ENCODE results near the gene TMEM80. TPM values are rescaled to one million over a fixed set of nuclear protein-coding genes. Genes with fewer than 3 reads are reported as not detected.

TMEM80 gene
- total and polyA plus RNA-seq, 10 donors: 18.7 to 37.6 (median 28.5) TPM

DNA sequence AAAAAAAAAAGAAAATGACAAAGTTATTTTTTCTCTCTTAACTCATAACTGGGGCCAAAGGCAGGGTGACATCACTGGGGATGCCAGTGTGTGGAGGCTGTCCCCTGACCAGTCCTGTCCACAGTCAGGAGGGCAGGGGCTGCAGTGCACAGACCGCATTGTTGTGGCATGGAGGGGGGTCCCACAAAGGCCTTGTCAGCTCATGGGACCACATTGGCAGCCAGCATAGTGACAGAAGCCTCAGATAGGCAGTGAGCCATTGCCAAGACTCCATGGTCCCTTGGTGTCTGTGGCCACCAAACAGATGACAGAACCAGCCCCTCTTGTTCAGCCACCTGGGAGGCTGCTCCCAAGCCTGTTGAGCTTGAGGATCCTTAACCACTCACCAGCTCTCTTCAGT lies 4.1 kb downstream of the TMEM80 start:
- TF ChIP-seq, protein P1, sequence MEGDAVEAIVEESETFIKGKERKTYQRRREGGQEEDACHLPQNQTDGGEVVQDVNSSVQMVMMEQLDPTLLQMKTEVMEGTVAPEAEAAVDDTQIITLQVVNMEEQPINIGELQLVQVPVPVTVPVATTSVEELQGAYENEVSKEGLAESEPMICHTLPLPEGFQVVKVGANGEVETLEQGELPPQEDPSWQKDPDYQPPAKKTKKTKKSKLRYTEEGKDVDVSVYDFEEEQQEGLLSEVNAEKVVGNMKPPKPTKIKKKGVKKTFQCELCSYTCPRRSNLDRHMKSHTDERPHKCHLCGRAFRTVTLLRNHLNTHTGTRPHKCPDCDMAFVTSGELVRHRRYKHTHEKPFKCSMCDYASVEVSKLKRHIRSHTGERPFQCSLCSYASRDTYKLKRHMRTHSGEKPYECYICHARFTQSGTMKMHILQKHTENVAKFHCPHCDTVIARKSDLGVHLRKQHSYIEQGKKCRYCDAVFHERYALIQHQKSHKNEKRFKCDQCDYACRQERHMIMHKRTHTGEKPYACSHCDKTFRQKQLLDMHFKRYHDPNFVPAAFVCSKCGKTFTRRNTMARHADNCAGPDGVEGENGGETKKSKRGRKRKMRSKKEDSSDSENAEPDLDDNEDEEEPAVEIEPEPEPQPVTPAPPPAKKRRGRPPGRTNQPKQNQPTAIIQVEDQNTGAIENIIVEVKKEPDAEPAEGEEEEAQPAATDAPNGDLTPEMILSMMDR (IDR thresholded peaks at IDR 0.05 in 8 of 11, conservative IDR thresholded peaks at IDR 0.05 in 3 of 11): no peak
- TF ChIP-seq POLR2AphosphoS5 (IDR thresholded peaks at IDR 0.05): no peak
- no peak for TF ChIP-seq POLR2A (IDR thresholded peaks at IDR 0.05)
- Histone ChIP-seq H3K36me3 (peaks cover 0 to 65% (median 10%) of the 10 kb centered on the region in 6 donors), H3K4me1 (peaks cover 21 to 64% (median 42%) of the 10 kb centered on the region in 6 donors), H3K27ac (no peak overlapping the region), H3K27me3 (replicated peaks in 1 of 7) (no peaks in the 10 kb centered on the region), H3K9me3 (no peaks in the 10 kb centered on the region), H3K4me3 (no peak overlapping the region)
- intact Hi-C loops (cut with DNase I; ENCODE audit: low total_unique reads): no loop called here
- no peak for DNase-seq
- WGBS, 5 donors: 92 to 100% (median 100%) methylated on average over 1 of the region's 1 CpG

DNA sequence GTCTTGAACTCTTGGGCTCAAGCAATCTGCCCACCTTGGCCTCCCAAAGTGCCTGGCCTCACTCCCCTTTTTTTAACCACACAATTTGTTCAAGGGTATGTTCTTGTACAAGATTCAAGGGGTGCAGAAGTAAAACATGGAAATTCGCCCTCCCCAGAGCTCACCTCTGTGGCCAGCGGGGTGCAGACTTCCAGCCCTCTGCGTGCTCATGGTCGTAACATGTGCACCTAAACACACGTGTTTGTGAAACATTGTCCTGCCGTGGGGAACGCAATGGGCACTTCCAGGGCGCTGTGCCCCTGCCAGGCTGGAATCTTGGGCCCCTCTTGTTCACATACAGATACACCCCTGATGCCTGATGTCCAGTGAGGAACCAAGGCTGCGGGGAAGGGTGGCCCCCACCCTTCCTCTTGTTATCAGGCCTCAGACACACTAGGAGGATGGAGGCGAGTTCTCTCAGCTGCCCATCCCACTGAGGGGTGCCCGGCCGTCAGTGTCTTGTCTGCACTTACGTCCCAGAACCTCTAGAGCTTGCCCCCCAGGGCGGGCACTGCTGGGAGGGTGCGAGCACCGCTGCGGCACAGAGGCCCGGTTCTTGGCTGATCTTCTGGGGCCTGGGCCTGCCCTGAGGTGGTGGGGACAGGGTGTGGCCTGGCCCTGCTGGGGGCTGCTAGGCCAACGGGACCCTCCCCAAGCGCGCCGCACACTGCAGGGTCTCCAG lies 6.3 kb downstream of the TMEM80 start:
- Histone ChIP-seq H3K27me3 (replicated peaks in 1 of 7) (peaks cover 0 to 18% (median 14%) of the 10 kb centered on the region in 7 donors), H3K27ac (peak overlapping the region in 3 of 8 donors; percentile 42 to 70 (median 60)), H3K4me1 (peaks cover 26 to 76% (median 55%) of the 10 kb centered on the region in 6 donors), H3K9me3 (no peaks in the 10 kb centered on the region), H3K4me3 (no peak overlapping the region), H3K36me3 (peaks cover 0 to 69% (median 10%) of the 10 kb centered on the region in 6 donors)
- DNase-seq: peak; percentile 51
- intact Hi-C loops (cut with DNase I; ENCODE audit: low total_unique reads): no loop called here
- 88 to 95% (median 91%) methylated on average over 14 to 22 of the region's 22 CpGs for WGBS, 5 donors
- TF ChIP-seq POLR2AphosphoS5 (IDR thresholded peaks at IDR 0.05) (no peak), POLR2A (IDR thresholded peaks at IDR 0.05) (no peak)
- TF ChIP-seq, protein P1 (IDR thresholded peaks at IDR 0.05 in 8 of 11, conservative IDR thresholded peaks at IDR 0.05 in 3 of 11): no peak

DNA sequence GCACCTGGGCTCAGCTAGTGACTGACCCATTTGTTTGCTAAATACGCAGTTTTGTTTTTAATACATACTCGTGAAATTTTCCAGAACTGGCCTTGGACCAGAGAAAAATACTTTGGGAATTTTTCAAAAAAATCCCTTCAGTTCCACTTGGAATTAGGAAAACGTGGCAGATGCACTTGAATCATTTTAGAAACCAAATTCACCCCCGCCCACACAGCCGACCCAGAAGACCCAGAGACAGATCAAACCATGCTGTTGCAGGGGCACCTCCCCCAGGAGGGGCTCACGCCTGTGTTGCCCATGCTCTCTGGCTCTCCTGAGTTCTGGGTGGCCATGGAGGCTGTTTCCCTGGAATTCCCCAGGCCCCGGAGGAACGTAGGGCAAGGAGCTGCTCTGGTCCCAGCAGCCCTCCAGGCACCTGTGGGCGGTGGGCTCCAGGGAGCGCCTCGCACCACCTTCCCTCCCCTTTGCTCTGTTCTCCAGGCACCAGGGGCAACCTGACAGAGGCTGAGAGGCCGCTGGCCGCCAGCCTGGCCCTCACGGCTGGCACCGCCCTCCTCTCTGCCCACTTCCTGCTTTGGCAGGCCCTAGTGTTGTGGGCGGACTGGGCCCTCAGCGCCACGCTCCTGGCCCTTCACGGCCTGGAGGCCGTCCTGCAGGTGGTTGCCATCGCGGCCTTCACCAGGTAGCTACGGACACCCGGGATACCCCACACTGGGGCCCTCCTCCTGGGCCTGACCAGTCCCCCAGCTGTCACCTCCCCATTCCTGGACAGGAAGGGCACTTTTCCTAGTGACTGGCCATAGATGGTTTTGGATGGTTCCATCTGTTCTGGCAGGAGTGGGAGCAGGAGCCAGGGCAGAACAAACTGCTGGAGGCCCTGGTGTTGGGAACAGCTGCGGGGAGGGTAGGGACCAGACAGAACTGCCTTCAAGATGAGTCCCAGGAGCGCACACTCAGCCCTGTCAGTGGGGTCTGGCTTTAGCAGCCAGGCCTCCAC lies 7.1 kb downstream of the TMEM80 start:
- 49 to 63% (median 53%) methylated on average over 21 to 26 of the region's 26 CpGs for WGBS, 5 donors
- Histone ChIP-seq H3K36me3 (peaks cover 0 to 69% (median 10%) of the 10 kb centered on the region in 6 donors), H3K4me1 (peaks cover 21 to 75% (median 48%) of the 10 kb centered on the region in 6 donors), H3K27ac (peak overlapping the region; percentile 35 to 70 (median 54)), H3K4me3 (no peak overlapping the region), H3K9me3 (no peaks in the 10 kb centered on the region), H3K27me3 (replicated peaks in 1 of 7) (peaks cover 0 to 27% (median 22%) of the 10 kb centered on the region in 7 donors)
- peak; percentile 87 for DNase-seq
- TF ChIP-seq POLR2AphosphoS5 (IDR thresholded peaks at IDR 0.05) (peak; percentile 50 to 75 (median 66)), POLR2A (IDR thresholded peaks at IDR 0.05) (no peak)
- TF ChIP-seq, protein P1 (IDR thresholded peaks at IDR 0.05 in 8 of 11, conservative IDR thresholded peaks at IDR 0.05 in 3 of 11): no peak
- intact Hi-C loops (cut with DNase I; ENCODE audit: low total_unique reads): no loop called here
